ENCODE data around the gene TCEA2. TPM values are rescaled to one million over a fixed set of nuclear protein-coding genes. Genes with fewer than 3 reads are reported as not detected.

Gene TCEA2
- total and polyA plus RNA-seq, 2 donors (not counting 1 experiment from before 2014, with no cell fraction given): 58.1 to 63.9 TPM

DNA sequence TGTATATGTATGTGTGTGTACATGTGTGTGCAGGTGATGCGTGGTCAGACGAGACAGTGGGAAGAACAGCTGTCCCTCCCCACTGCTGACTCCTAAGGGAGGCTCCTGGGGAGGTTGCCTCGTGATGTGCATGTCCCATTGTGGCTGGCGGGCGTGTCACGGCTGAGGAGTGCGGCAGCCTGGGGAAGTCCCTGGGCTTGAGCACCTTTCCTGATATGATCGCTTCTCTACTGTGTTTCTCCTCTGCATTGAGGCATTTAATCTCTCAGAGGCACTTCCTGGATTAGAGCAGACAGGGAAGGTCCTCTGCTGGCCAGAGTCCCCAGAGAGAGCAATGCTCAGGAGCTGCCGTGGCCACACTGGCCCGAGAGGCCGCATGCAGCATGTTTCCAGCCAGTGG, 32.9 kb downstream of the TCEA2 start:
- no peaks in the 10 kb centered on the region for H3K79me2 ChIP-seq (ENCODE audit: control insufficient read depth, insufficient read depth, low read length)
- 89% methylated on average over 11 of the region's 11 CpGs for WGBS (ENCODE audit: insufficient coverage)
- peak; percentile 33 for DNase-seq
- Mint-ChIP-seq H3K27me3 (no peaks in the 10 kb centered on the region), H3K27ac (no peak overlapping the region), H3K9me3 (ENCODE audit: insufficient read depth) (peaks cover 3% of the 10 kb centered on the region), H3K4me1 (peaks cover 42% of the 10 kb centered on the region), H3K4me3 (no peak overlapping the region)
- ChIA-PET CTCF (interaction anchor here (1.0 to 1.2 kb wide), 2 partner anchors 12 to 24 kb away, joined by 3 to 5 read pairs; partner anchors contain the start of gene LKAAEAR1), POLR2A (no interaction called here)
- peaks cover 0 to under 1% (median under 1%) of the 10 kb centered on the region in 4 experiments for H3K27me3 ChIP-seq (replicated peaks in 1 of 4; ENCODE audit: control extremely low read depth in 1 of 4, control insufficient read depth in 3 of 4, insufficient read depth in 4 of 4, low read length in 3 of 4)
- intact Hi-C loops (cut with micrococcal nuclease): no loop called here
- H4K20me1 ChIP-seq (ENCODE audit: control insufficient read depth, insufficient read depth, low read length, poor library complexity, severe bottlenecking): no peaks in the 10 kb centered on the region
- no peak overlapping the region for H3K4me3 ChIP-seq (ENCODE audit: control extremely low read depth in 1 of 5, extremely low read depth in 1 of 5, insufficient read depth in 1 of 5, low read depth in 2 of 5, low read length in 4 of 5)
- H3K4me1 ChIP-seq (ENCODE audit: control insufficient read depth in 2 of 2, insufficient read depth in 2 of 2, low read length in 2 of 2): peaks cover 16 to 35% of the 10 kb centered on the region in 2 donors
- no peak overlapping the region for H3K4me2 ChIP-seq (replicated peaks; ENCODE audit: low read depth, low read length, poor library complexity, severe bottlenecking)
- H2AFZ ChIP-seq (ENCODE audit: insufficient read depth, low read depth, low read length, poor library complexity, severe bottlenecking): no peak overlapping the region
- H3K27ac ChIP-seq (ENCODE audit: low read length in 2 of 2): no peak overlapping the region
- no peak overlapping the region for H3K9ac ChIP-seq (ENCODE audit: low read length)
- H3K36me3 ChIP-seq (replicated peaks in 1 of 2; ENCODE audit: control extremely low read depth in 1 of 2, control insufficient read depth in 1 of 2, extremely low read depth in 1 of 2, insufficient read depth in 2 of 2, low read length in 1 of 2): peaks cover 0 to 16% of the 10 kb centered on the region in 2 experiments
- TF ChIP-seq CTCF (IDR thresholded peaks at IDR 0.05) (no peak), EZH2 (IDR thresholded peaks at IDR 0.05; ENCODE audit: borderline replicate concordance, insufficient read depth, low read depth, low read length, poor library complexity, severe bottlenecking) (no peak)
- no peak for ATAC-seq (ENCODE audit: low read depth)
- H3K9me3 ChIP-seq (ENCODE audit: control extremely low read depth in 1 of 3, control insufficient read depth in 2 of 3, insufficient read depth in 1 of 3, low read length in 2 of 3): peaks cover 0 to 4% (median 0%) of the 10 kb centered on the region in 3 donors

- Histone ChIP-seq H3K27me3 (replicated peaks in 1 of 4; ENCODE audit: control extremely low read depth in 1 of 4, control insufficient read depth in 3 of 4, insufficient read depth in 4 of 4, low read length in 3 of 4) (peaks cover 0 to 6% (median 4%) of the 10 kb centered on the region in 4 experiments), H3K9ac (ENCODE audit: low read length) (no peak overlapping the region), H3K4me1 (ENCODE audit: control insufficient read depth in 2 of 2, insufficient read depth in 2 of 2, low read length in 2 of 2) (peaks cover 22 to 41% of the 10 kb centered on the region in 2 donors), H3K36me3 (replicated peaks in 1 of 2; ENCODE audit: control extremely low read depth in 1 of 2, control insufficient read depth in 1 of 2, extremely low read depth in 1 of 2, insufficient read depth in 2 of 2, low read length in 1 of 2) (peaks cover 0 to 16% of the 10 kb centered on the region in 2 experiments), H3K4me3 (ENCODE audit: control extremely low read depth in 1 of 5, extremely low read depth in 1 of 5, insufficient read depth in 1 of 5, low read depth in 2 of 5, low read length in 4 of 5) (no peak overlapping the region), H4K20me1 (ENCODE audit: control insufficient read depth, insufficient read depth, low read length, poor library complexity, severe bottlenecking) (no peaks in the 10 kb centered on the region), H3K27ac (ENCODE audit: low read length in 2 of 2) (no peak overlapping the region), H2AFZ (ENCODE audit: insufficient read depth, low read depth, low read length, poor library complexity, severe bottlenecking) (no peak overlapping the region), H3K4me2 (replicated peaks; ENCODE audit: low read depth, low read length, poor library complexity, severe bottlenecking) (no peak overlapping the region), H3K9me3 (ENCODE audit: control extremely low read depth in 1 of 3, control insufficient read depth in 2 of 3, insufficient read depth in 1 of 3, low read length in 2 of 3) (peaks cover 0 to 4% (median 0%) of the 10 kb centered on the region in 3 donors), H3K79me2 (ENCODE audit: control insufficient read depth, insufficient read depth, low read length) (peaks cover 4% of the 10 kb centered on the region)
- Mint-ChIP-seq H3K4me3 (no peak overlapping the region), H3K27me3 (no peaks in the 10 kb centered on the region), H3K4me1 (peaks cover 47% of the 10 kb centered on the region), H3K9me3 (ENCODE audit: insufficient read depth) (peaks cover 3% of the 10 kb centered on the region), H3K27ac (no peak overlapping the region)
- intact Hi-C loops (cut with micrococcal nuclease): no loop called here
- ChIA-PET CTCF (interaction anchor here (1.0 to 1.2 kb wide), 2 partner anchors 13 to 24 kb away, joined by 3 to 5 read pairs; partner anchors contain the start of gene LKAAEAR1), POLR2A (no interaction called here)
- ATAC-seq (ENCODE audit: low read depth) (no peak), DNase-seq (no peak)
- 82% methylated on average over 6 of the region's 6 CpGs for WGBS (ENCODE audit: insufficient coverage)
- no peak for TF ChIP-seq EZH2 (IDR thresholded peaks at IDR 0.05; ENCODE audit: borderline replicate concordance, insufficient read depth, low read depth, low read length, poor library complexity, severe bottlenecking)
- no peak for TF ChIP-seq CTCF (IDR thresholded peaks at IDR 0.05)
Observed at GRCh38 chr20:64096535-64096934, 33.5 kb downstream of the TCEA2 start.

All from B cell (primary cell).